Testis (tissue), 2 donors: ENCODE measurements around the gene LAMA3.

Experiments
- CTCF ChIP-seq, 3 experiments: fragments of 450-650 bp in 2 of 3; fragments of 200-600 bp in 1 of 3; sonication (generic) in 1 of 3; IDR thresholded peaks; one replicate each; pipeline ENCODE4 v1.5.1; 2016 to 2019; ENCODE audit warnings: antibody characterized with exemption in 3 of 3, mild to moderate bottlenecking in 2 of 3, moderate library complexity in 1 of 3
- POLR2A ChIP-seq: fragments of 450-650 bp; IDR thresholded peaks from one replicate; pipeline ENCODE4 v1.6.1; 2017; ENCODE audit warnings: antibody characterized with exemption, mild to moderate bottlenecking, moderate library complexity

GRCh38 chr18:23714576-23714975 is 25.3 kb downstream of the LAMA3 start:
- no peak for TF ChIP-seq CTCF (IDR thresholded peaks at IDR 0.05)
- no peak for TF ChIP-seq POLR2A
